Limb (tissue), 2 donors: ENCODE results near the gene U2AF1L4.
A peak's percentile ranks its signal among the peaks of the same experiment; 100 is the strongest.
"Not testable (repeated sequence)": the region's sequence is repeated elsewhere in the genome, so short reads cannot be mapped to it uniquely, and the experiment has no call there.

ENCODE experiments used
- DNase-seq, 2 donors: peaks; one replicate each; pipeline ENCODE4 v3.0.0-alpha.2; 2016; ENCODE audit errors: extremely low spot score in 2 of 2

The U2AF1L4 gene

DNA sequence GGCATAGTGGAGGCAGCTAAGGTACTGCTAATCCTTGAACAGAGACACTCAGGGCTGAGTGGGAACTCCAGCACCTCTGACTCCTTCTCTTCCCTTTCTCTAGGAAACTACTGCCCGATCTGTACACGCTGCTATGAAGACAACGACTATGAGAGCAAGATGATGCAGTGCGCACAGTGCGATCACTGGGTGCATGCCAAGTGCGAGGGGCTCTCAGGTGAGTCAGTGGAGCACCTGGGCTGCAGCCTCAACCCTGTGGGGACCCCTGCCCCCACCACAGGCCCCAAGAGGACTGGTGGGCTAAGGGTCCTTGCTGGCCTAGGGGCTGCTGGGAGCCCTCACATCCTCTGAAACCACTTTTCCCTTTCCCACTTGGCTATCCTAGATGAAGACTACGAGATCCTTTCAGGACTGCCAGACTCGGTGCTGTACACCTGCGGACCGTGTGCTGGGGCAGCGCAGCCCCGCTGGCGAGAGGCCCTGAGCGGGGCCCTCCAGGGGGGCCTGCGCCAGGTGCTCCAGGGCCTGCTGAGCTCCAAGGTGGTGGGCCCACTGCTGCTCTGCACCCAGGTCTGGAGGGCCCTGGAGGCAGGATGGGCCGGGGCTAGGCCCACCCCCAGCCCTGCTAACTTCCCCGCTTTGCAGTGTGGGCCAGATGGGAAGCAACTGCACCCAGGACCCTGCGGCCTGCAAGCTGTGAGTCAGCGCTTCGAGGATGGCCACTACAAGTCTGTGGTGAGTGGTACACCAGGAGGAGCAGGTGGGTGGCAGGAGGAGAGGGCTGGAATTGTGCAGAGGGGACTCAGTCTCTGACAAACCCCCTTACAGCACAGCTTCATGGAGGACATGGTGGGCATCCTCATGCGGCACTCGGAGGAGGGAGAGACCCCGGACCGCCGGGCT is 17.9 kb downstream of the U2AF1L4 start:
- DNase-seq, result no peak

DNA sequence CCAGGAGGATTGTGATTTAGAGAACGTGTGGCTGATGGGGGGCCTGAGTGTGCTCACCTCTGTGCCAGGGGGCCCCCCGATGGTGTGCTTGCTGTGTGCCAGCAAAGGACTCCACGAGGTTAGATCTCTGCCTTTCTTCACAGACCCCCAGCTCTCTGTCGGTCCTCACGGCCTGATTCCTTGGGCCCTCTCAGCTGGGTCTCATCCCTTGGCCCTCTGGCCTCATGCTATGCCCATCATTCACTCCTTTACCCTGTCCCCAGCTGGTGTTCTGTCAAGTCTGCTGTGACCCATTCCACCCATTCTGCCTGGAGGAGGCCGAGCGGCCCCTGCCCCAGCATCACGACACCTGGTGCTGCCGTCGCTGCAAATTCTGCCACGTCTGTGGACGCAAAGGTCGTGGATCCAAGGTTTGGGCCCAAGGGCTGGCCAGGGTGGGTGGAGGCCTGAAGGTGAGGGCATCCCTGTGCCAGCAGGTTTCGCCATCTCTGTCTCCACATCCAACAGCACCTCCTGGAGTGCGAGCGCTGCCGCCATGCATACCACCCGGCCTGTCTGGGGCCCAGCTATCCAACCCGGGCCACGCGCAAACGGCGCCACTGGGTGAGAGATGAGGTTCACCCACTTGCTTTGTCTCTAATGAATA is 19.9 kb downstream of the U2AF1L4 start:
- DNase-seq, result no peak

DNA sequence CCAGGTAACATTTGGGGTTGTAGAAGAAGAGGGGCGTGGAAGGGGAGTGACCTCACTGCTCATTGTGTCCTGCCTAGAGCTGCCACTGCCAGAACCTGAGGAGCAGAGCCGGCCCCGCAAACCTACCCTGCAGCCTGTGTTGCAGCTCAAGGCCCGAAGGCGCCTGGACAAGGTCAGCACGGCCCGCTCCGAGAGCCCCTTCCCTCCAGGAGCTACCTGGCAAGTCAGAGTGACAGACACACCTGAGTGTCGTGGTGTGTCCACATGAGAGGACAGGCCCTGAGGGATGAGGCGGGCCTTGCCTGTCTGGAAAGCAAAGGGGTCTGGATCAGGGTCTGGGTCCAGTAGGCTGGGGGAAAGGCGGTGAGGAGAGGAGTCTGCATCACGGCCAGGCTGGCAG is 20.7 kb downstream of the U2AF1L4 start:
- no peak for DNase-seq

DNA sequence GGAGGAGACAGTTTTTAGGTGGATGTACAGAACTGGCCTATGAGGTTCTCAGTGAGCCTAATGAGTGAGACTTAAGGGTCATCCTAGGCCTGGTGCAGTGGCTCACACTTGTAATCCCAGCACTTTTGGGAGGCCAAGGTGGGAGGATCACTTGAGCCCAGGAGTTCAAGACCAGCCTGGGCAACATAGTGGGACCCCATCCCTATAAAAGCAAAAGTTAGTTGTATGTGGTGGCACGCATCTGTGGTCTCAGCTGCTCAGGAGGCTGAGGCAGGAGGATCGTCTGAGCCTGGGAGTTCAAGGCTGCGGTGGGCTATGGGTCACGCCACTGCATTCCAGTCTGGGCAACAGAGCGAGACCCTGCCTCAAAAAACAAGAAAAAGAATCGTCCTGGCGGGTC is 21.1 kb downstream of the U2AF1L4 start:
- DNase-seq, result not testable (repeated sequence)

DNA sequence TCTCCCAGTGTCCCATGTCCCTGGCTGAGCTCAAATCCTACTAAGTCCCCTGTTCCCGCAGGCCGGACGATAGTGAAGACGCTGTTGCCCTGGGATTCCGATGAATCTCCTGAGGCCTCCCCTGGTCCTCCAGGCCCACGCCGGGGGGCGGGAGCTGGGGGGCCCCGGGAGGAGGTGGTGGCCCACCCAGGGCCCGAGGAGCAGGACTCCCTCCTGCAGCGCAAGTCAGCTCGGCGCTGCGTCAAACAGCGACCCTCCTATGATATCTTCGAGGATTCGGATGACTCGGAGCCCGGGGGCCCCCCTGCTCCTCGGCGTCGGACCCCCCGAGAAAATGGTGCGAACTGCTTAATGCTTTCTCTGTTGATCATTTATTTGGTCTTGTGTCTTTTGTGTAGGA is 21.5 kb downstream of the U2AF1L4 start:
- DNase-seq, result no peak

DNA sequence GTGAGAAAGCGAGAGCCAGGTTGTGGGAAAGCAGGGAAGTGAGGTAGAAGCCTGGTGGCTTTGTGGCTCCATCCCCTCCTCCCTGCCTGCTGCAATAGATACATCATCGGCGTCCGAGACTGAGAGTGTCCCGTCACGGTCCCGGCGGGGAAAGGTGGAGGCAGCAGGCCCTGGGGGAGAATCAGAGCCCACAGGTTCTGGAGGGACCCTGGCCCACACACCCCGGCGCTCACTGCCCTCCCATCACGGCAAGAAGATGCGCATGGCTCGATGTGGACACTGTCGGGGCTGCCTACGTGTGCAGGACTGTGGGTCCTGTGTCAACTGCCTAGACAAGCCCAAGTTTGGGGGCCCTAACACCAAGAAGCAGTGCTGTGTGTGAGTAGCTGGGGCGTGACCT is 22.3 kb downstream of the U2AF1L4 start:
- DNase-seq, result no peak

DNA sequence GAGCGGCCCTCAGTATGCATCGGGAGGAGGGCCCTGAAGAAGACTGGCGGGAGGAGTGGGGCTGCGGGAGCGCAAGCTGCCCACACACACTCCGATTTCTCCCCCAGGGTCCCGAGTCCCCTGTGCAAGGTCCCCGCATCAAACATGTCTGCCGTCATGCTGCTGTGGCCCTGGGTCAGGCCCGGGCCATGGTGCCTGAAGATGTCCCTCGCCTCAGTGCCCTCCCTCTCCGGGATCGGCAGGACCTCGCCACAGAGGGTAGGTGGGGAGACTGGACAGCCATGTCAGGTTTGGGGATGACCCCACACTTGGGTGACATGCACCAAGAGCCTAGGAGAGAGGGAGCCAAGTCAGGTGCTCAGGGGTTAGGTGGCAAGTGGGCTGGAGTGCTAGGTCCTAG is 22.8 kb downstream of the U2AF1L4 start:
- DNase-seq, result peak in 1 of 2 donors; percentile 24

DNA sequence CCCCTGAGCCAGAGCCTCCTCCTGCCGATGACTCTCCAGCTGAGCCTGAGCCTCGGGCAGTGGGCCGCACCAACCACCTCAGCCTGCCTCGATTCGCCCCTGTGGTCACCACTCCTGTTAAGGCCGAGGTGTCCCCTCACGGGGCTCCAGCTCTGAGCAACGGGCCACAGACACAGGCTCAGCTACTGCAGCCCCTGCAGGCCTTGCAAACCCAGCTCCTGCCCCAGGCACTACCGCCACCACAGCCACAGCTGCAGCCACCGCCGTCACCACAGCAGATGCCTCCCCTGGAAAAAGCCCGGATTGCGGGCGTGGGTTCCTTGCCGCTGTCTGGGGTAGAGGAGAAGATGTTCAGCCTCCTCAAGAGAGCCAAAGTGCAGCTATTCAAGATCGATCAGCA is 23.8 kb downstream of the U2AF1L4 start:
- DNase-seq, result peak in 1 of 2 donors; percentile 27

DNA sequence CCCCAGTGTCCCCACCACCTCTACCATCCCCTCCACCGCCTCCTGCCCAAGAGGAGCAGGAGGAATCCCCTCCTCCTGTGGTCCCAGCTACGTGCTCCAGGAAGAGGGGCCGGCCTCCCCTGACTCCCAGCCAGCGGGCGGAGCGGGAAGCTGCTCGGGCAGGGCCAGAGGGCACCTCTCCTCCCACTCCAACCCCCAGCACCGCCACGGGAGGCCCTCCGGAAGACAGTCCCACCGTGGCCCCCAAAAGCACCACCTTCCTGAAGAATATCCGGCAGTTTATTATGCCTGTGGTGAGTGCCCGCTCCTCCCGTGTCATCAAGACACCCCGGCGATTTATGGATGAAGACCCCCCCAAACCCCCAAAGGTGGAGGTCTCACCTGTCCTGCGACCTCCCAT is 24.6 kb downstream of the U2AF1L4 start:
- peak in 1 of 2 donors; percentile 29 for DNase-seq

DNA sequence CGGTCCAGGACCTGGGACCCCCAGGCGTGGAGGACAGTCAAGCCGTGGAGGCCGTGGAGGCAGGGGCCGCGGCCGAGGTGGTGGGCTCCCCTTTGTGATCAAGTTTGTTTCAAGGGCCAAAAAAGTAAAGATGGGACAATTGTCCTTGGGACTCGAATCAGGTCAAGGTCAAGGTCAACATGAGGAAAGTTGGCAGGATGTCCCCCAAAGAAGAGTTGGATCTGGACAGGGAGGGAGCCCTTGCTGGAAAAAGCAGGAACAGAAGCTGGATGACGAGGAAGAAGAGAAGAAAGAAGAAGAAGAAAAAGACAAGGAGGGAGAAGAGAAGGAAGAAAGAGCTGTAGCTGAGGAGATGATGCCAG is 25.1 kb downstream of the U2AF1L4 start:
- DNase-seq, result no peak

DNA sequence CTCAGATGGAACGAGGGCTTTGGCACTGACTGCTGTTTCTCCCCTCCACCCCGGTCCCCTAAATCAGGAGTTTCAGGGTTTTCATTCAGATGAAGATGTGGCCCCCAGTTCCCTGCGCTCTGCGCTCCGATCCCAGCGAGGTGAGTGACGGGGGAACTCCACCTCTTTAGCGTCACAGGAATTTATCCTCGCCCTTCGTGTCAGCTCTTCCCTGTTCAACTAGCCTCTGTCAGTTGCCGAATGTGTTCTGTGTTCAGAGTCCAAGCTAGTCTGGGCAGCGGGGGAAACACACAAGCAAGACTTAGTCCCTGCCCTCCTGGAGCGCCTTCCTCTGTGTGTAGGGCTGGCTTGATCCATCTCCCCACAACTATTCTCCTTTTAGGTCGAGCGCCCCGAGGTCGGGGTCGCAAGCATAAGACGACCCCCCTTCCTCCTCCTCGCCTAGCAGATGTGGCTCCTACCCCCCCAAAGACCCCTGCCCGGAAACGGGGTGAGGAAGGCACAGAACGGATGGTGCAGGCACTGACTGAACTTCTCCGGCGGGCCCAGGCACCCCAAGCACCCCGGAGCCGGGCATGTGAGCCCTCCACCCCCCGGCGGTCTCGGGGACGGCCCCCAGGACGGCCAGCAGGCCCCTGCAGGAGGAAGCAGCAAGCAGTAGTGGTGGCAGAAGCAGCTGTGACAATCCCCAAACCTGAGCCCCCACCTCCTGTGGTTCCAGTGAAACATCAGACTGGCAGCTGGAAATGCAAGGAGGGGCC is 25.6 kb downstream of the U2AF1L4 start:
- peak in 1 of 2 donors; percentile 28 for DNase-seq

DNA sequence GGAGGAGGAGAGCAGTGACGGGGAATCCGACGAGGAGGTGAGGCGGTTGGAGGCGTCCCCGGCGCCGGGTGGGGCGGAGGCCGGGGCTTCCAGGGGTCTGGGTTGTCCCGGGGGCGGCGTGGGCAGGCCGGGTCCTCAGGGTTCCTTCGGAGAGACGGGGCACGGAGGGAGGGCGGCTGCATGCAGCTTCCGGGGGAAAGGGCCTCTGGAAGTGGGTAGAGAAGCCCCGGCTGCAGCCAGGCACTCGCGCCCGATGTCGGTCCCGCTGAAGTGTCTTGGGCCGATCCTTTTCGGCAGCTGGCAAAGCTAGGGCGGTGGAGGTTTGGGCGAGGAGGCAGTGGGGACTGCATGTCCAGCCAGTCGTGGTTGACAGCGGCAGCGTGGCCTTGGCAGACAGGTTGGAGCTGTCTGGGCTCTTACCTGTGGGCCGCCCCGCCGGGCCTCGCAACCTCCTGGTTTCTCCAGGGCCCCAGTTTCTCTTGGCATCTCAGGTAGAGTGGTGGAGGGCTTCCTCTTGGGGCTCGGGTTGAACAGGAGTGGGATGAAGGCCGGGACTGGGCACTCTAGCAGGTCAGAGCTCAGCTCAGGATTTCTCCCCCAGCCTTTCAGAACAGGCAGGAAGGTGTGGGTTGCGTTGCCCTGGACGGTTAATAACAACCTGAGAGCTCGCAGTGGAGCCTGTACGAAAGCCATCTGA is 26.7 kb downstream of the U2AF1L4 start:
- DNase-seq, result peak in 1 of 2 donors; percentile 66

DNA sequence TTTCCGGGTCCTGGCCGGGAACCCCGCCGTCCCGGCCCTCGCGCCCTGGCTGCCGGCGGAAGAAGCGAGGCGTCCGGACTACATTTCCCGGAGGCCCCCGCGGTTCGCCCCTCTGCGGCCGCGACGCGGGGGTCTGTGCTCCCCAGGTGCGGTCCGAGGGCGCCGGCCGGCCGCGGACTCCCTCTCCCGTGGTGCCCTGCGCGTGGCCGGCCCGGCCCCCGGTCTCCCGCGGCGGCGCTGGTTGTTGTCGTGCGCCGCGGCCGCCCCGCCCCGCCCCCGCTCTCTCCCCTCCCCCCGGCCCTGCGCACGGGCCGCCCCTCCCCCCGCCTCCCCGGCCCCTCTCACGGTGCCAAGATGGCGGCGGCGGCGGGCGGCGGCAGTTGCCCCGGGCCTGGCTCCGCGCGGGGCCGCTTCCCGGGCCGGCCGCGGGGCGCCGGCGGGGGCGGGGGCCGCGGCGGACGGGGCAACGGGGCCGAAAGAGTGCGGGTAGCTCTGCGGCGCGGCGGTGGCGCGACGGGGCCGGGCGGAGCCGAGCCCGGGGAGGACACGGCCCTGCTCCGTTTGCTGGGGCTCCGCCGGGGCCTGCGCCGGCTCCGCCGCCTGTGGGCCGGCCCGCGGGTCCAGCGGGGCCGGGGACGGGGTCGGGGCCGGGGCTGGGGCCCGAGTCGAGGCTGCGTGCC is 27.4 kb downstream of the U2AF1L4 start, which contains the start of gene KMT2B:
KMT2B (plus strand) TSS at position 339 of the 680 bp plus-strand sequence; CDS start at position 355, 16 bp downstream.
- peak; percentile 96 to 97 for DNase-seq

DNA sequence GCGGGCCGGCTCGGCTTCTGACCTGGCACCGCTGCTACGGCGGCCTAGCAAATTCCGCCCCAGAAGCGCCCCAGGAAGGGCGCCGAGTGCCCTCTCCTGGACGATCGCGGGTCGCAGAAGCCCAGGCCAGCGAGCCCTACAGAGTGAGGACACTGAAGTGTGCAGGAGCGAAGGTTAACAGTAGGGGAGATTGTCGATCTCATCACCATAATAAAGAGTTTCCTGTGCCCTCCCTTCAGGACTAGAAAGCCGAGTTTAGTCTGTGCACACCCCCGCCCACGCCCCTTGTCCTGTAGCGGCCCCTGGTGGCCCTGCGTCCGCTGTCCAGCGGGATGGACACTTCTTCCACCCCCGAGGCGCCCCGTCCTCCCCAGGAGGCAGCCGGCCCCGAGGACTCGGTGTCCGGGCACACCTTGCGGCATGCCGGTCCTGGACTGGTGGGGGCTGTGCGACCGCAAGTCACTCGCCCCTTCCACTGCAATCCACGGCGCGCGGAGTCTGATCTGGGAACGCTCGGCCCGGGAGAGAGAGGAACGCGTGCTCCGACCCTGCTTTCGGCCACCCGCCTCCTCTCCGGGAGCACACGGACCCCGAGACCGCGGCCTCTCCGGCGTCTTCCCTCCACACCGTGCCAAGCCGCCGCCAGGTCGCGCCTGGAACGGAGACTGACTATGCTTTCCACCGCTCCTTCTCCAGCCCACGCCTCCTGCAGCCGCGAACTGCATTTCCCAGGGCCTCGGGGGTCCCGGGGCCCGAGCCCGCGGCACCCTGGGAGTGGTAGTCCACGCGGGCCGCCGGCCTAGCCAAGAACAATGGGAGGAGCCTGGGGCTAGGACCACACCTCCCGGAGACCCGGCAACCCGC is 28.2 kb downstream of the U2AF1L4 start:
- DNase-seq, result peak; percentile 82 to 90

DNA sequence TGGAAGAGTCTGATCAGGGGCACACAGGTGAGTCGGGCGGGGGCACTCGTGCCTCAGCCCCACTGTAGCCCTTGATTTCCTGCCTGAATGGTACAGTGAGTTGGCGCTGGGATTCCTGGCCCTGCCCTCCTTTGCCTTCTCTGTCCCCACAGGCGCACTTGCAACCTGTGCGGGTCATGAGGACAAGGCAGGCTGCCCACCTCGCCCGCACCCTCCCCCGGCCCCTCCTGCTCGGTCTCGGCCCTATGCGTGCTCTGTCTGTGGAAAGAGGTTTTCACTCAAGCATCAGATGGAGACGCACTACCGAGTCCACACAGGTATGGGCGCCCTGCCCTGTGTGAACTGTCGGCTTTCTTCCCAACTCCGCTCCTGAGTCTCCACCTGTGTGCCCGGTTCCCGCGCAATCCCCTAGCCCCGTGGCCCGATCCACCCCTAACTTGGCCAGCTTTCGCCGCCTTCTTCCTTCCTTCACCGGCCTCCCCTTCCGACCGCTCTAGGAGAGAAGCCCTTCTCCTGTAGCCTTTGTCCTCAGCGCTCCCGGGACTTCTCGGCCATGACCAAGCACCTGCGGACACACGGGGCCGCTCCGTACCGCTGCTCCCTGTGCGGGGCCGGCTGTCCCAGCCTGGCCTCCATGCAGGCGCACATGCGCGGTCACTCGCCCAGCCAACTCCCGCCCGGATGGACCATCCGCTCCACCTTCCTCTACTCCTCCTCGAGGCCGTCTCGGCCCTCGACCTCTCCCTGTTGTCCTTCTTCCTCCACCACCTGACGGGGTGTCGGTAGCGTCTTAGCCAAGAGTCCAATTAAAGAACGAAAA is 29.0 kb downstream of the U2AF1L4 start:
- DNase-seq, result no peak

DNA sequence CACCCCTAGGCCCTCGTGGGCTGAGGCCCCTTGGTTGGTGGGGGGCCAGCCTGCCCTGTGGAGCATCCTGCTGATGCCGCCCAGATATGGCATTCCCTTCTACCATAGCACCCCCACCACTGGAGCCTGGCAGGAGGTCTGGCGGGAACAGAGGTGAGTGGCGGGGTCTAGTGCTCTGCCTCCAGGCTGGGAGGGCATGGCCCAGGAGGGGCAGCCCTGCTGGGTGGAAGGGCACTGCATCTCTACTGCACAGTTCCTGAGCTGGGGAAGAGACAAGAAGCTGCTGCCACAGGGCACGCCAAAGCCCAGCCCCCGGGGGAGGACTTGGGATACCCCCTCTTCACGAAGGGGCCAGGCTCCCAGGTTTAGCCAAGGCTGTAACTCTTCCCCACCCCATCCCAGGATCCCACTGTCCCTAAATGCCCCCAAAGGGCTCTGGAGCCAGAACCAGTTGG is 29.8 kb downstream of the U2AF1L4 start:
- DNase-seq, result peak in 1 of 2 donors; percentile 42

DNA sequence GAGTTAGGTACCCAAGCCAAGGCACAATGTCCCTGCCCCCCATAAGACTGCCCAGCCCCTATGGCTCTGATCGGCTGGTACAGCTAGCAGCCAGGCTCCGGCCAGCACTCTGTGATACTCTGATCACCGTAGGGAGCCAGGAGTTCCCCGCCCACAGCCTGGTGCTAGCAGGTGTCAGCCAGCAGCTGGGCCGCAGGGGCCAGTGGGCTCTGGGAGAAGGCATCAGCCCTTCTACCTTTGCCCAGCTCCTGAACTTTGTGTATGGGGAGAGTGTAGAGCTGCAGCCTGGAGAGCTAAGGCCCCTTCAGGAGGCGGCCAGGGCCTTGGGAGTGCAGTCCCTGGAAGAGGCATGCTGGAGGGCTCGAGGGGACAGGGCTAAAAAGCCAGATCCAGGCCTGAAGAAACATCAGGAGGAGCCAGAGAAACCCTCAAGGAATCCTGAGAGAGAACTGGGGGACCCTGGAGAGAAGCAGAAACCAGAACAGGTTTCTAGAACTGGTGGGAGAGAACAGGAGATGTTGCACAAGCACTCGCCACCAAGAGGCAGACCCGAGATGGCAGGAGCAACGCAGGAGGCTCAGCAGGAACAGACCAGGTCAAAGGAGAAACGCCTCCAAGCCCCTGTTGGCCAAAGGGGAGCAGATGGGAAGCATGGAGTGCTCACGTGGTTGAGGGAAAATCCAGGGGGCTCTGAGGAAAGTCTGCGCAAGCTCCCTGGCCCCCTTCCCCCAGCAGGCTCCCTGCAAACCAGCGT is 30.4 kb downstream of the U2AF1L4 start:
- peak in 1 of 2 donors; percentile 18 for DNase-seq

DNA sequence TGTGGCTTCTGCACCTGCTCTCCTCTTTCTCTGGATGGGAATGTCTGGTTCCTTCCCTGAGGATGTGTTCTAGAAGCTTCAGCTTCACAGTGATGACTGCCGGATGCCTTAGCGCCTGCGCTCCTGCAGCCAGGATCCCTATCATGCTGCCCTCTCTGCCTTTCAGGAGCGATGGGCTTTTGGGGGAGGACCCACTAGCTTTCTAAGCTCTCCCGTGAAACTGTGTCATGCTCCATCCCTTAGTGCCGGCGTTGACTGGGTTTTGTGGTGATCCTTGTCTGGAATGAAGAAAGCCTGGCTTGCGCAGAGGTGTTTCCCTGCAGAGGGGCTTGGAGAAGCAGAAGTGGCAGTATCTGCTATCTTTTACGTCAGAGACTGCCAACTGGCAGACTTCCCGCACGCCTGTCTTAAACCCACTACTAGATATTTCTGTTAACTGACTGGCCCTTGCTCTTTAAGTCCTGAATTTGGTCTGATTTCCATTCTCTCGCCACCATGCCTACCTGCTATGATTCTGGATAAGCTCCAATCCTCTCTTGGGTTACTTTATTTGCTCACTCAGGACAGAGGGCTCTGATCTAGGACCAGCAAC is 31.2 kb downstream of the U2AF1L4 start:
- DNase-seq, result no peak
